Measurements from ENCODE around the gene CHRNA9.

Gene CHRNA9

GRCh38 chr4:40363945-40364344 lies 28.8 kb downstream of the CHRNA9 start:
- no peak overlapping the region for H3K4me2 ChIP-seq (ENCODE audit: low read depth, low read length, poor library complexity, severe bottlenecking)
- no peaks in the 10 kb centered on the region for H3K9me2 ChIP-seq (replicated peaks; ENCODE audit: insufficient read depth, low read length)
- H3K27ac ChIP-seq (ENCODE audit: low read depth, low read length), result no peak overlapping the region
- H3K9me3 ChIP-seq (ENCODE audit: insufficient read depth, low read length), result no peaks in the 10 kb centered on the region
- H3F3A ChIP-seq (ENCODE audit: insufficient read depth), result no peaks in the 10 kb centered on the region
- H4K20me1 ChIP-seq (ENCODE audit: low read depth, low read length), result no peaks in the 10 kb centered on the region
- TF ChIP-seq CTCF (IDR thresholded peaks at IDR 0.05; ENCODE audit: insufficient read depth, low read length, poor library complexity, severe bottlenecking), result no peak
- TF ChIP-seq EZH2phosphoT487 (conservative IDR thresholded peaks at IDR 0.05; ENCODE audit: low read length), result no peak
- no peaks in the 10 kb centered on the region for H3K79me2 ChIP-seq (ENCODE audit: insufficient read depth, low read length)
- no peak overlapping the region for H3K4me3 ChIP-seq (ENCODE audit: insufficient read depth, low read length, poor library complexity, severe bottlenecking)
- H3K36me3 ChIP-seq (ENCODE audit: low read length), result no peaks in the 10 kb centered on the region
- no peak overlapping the region for H2AFZ ChIP-seq (ENCODE audit: low read depth, low read length, severe bottlenecking)
- H3K27me3 ChIP-seq (ENCODE audit: low read length), result no peaks in the 10 kb centered on the region
- no peak overlapping the region for H3K9ac ChIP-seq (ENCODE audit: low read length)

- no peak for TF ChIP-seq EZH2phosphoT487 (conservative IDR thresholded peaks at IDR 0.05; ENCODE audit: low read length)
- no peak for TF ChIP-seq CTCF (IDR thresholded peaks at IDR 0.05; ENCODE audit: insufficient read depth, low read length, poor library complexity, severe bottlenecking)
Measured at GRCh38 chr4:40365766-40366165, 30.6 kb downstream of the CHRNA9 start.

GRCh38 chr4:40367451-40367850 lies 32.3 kb downstream of the CHRNA9 start:
- Histone ChIP-seq H3K27ac (ENCODE audit: low read depth, low read length) (no peak overlapping the region), H2AFZ (ENCODE audit: low read depth, low read length, severe bottlenecking) (no peak overlapping the region)

More at GRCh38 chr4:40365766-40366165, 30.6 kb downstream of the CHRNA9 start:
- H4K20me1 ChIP-seq (ENCODE audit: low read depth, low read length), result no peaks in the 10 kb centered on the region
- no peak overlapping the region for H3K4me2 ChIP-seq (ENCODE audit: low read depth, low read length, poor library complexity, severe bottlenecking)
- no peak overlapping the region for H2AFZ ChIP-seq (ENCODE audit: low read depth, low read length, severe bottlenecking)
- no peaks in the 10 kb centered on the region for H3F3A ChIP-seq (ENCODE audit: insufficient read depth)
- H3K4me3 ChIP-seq (ENCODE audit: insufficient read depth, low read length, poor library complexity, severe bottlenecking), result no peak overlapping the region
- no peaks in the 10 kb centered on the region for H3K9me3 ChIP-seq (ENCODE audit: insufficient read depth, low read length)
- H3K36me3 ChIP-seq (ENCODE audit: low read length), result no peaks in the 10 kb centered on the region
- H3K79me2 ChIP-seq (ENCODE audit: insufficient read depth, low read length), result no peaks in the 10 kb centered on the region
- H3K27me3 ChIP-seq (ENCODE audit: low read length), result no peaks in the 10 kb centered on the region
- H3K9ac ChIP-seq (ENCODE audit: low read length), result no peak overlapping the region
- no peak overlapping the region for H3K27ac ChIP-seq (ENCODE audit: low read depth, low read length)
- H3K9me2 ChIP-seq (replicated peaks; ENCODE audit: insufficient read depth, low read length), result no peaks in the 10 kb centered on the region

More at GRCh38 chr4:40367451-40367850, 32.3 kb downstream of the CHRNA9 start:
- Histone ChIP-seq H3K36me3 (ENCODE audit: low read length) (no peaks in the 10 kb centered on the region), H3K4me3 (ENCODE audit: insufficient read depth, low read length, poor library complexity, severe bottlenecking) (no peak overlapping the region), H3K79me2 (ENCODE audit: insufficient read depth, low read length) (no peaks in the 10 kb centered on the region), H3F3A (ENCODE audit: insufficient read depth) (no peaks in the 10 kb centered on the region), H4K20me1 (ENCODE audit: low read depth, low read length) (no peaks in the 10 kb centered on the region), H3K9me3 (ENCODE audit: insufficient read depth, low read length) (no peaks in the 10 kb centered on the region), H3K4me2 (ENCODE audit: low read depth, low read length, poor library complexity, severe bottlenecking) (no peak overlapping the region), H3K9me2 (replicated peaks; ENCODE audit: insufficient read depth, low read length) (no peaks in the 10 kb centered on the region), H3K27me3 (ENCODE audit: low read length) (no peaks in the 10 kb centered on the region), H3K9ac (ENCODE audit: low read length) (no peak overlapping the region)
- TF ChIP-seq CTCF (IDR thresholded peaks at IDR 0.05; ENCODE audit: insufficient read depth, low read length, poor library complexity, severe bottlenecking) (no peak), EZH2phosphoT487 (conservative IDR thresholded peaks at IDR 0.05; ENCODE audit: low read length) (no peak)
